ENCODE data around the gene CENPU.
A peak's percentile ranks its signal among the peaks of the same experiment; 100 is the strongest.
"Not testable (repeated sequence)": the region's sequence is repeated elsewhere in the genome, so short reads cannot be mapped to it uniquely, and the experiment has no call there.

CENPU gene, protein sequence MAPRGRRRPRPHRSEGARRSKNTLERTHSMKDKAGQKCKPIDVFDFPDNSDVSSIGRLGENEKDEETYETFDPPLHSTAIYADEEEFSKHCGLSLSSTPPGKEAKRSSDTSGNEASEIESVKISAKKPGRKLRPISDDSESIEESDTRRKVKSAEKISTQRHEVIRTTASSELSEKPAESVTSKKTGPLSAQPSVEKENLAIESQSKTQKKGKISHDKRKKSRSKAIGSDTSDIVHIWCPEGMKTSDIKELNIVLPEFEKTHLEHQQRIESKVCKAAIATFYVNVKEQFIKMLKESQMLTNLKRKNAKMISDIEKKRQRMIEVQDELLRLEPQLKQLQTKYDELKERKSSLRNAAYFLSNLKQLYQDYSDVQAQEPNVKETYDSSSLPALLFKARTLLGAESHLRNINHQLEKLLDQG

DNA sequence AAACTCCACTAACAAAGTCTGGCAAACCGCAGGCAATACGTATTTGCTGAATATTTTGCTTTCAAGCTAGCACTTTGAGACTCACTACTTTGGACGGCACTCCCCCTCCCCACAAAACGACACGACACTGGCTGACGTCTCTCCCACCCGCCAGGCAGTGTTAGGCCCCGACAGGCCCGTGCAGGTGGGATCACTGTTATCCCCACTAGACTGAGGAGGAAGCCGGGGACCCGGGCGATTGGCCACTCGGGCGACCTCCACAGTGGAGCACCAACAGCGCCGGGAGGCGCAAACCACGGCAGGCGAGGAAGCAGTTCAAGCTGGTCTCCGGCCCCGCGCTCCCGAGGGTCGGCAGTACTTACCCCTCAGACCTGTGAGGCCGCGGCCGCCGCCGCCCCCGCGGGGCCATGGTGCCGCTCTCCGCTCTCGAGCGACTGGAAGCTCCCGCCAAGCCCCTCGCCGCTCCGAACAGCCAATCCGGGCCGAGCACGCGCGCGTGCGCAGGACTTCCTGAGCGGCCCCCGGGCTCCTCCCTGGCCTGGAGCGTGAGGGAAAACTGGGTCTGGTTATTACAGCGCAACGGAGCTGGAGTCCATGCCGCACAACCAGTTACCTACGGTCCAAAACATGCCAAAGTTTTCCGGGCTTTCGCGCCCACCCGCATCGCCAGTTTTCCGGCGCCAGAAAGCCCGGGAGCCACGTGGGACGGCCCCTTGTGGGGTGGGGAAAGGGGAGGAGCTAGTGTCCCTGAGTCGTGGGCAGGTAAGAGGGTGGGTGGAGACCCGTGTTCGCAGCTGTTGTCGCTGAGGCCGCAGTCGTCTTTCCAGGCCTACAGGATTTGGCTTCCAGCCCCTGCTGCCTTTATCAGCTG is at the start of gene CENPU:
TSS of gene CENPU (minus strand) at position 443 of the 871 bp plus-strand sequence. CDS start at position 409, 34 bp downstream.
- peak; percentile 94 for DNase-seq

DNA sequence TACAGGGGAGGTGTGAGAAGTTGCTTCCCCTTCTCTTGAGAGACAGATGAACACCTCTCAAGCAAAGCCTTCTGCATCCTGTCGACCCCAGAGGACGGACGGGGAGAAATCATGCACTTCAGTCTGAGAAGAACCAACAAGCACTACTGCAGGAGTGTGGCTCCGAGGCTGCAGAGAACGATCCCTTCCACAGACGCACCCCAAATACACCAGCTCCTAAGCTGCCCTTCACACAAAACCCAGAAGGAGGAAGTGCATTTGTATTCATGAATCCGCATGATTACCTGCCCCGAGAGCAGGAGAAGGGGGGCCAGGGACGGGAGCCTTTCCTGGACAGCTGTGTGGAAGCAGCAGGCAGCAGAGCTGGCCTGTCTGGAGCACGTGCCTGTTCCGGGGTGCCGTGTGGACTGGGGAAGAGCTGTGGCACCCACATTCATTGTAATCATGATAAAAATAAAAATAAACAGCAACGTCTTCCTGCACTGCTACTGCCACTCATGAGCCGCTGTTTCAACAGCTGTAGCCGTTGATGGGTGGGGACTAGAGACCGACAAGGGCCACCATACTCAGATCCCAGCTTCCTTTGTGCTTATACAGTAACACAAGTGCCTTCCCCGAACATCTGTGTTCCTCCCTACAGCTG is 49.0 kb upstream of the CENPU start:
- no peak for DNase-seq

DNA sequence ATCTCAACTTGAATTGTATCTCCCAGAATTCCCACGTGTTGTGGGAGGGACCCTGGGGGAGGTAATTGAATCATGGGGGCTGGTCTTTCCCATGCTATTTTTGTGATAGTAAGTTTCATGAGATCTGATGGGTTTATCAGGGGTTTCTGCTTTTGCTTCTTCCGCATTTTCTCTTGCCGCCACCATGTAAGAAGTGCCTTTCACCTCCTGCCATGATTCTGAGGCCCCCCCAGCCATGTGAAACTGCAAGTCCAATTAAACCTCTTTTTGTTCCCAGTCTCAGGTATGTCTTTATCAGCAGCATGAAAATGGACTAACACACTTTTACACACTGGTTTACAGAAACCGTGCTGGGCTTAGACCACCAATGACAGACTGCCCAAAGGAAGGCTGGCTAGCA is 45.3 kb upstream of the CENPU start:
- DNase-seq, result not testable (repeated sequence)

- DNase-seq, result no peak
Measured at GRCh38 chr4:184778325-184778724, 44.4 kb upstream of the CENPU start.

GRCh38 chr4:184776821-184777220 is 42.9 kb upstream of the CENPU start:
- no peak for DNase-seq

- DNase-seq, result no peak
Measured at GRCh38 chr4:184775854-184776555, 42.1 kb upstream of the CENPU start.

- DNase-seq, result no peak
Measured at GRCh38 chr4:184774152-184774551, 40.3 kb upstream of the CENPU start.

GRCh38 chr4:184771416-184771815 is 37.5 kb upstream of the CENPU start:
- no peak for DNase-seq

DNA sequence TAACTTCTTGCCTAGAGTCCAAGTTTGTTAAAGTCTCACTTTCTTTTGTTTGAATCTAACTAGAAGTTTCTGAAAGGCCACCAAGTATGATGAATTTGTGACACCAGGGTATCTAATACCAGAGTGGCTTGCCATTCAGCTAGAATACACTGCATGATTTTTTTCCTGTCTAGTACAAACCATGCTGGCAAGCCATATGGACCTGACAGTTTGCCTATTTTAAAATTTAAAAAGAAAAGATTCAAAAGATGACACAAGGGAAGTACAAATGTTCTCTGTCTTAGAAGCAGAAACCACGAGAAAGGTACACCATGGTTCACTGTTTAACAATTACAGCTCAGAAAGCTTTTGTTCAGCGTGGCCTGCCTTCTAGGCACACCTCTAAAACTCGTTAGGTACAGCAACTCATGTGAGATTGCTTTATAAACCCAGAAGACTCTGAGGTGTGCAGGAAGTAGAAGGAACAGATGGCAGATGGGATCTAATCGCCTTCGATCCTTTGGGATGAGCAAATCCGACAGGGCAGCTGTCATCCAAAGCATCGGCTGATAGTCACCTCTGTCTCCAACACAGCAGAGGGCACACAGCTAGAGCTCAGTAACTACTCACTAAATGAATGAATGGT is 35.4 kb upstream of the CENPU start:
- DNase-seq, result no peak

DNA sequence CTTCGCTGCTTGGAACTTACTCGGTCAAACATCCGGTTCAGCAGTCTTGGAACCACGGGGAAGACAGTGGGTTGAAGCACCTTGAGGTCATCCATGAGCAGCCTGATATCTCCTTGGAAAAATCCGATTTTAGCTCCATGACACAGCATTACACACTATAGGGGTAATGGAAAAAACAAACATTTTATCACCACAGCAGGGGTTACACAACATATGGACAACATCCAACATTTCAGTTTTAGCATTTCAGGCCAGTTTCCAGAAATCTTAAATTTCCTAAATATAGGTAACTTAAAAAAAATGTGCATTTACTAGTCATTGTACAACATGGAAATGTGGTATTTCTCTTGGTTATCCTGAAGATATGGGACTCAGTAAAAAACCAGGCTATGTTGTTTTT is 34.4 kb upstream of the CENPU start:
- no peak for DNase-seq

GRCh38 chr4:184766446-184766845 is 32.5 kb upstream of the CENPU start:
- no peak for DNase-seq

DNA sequence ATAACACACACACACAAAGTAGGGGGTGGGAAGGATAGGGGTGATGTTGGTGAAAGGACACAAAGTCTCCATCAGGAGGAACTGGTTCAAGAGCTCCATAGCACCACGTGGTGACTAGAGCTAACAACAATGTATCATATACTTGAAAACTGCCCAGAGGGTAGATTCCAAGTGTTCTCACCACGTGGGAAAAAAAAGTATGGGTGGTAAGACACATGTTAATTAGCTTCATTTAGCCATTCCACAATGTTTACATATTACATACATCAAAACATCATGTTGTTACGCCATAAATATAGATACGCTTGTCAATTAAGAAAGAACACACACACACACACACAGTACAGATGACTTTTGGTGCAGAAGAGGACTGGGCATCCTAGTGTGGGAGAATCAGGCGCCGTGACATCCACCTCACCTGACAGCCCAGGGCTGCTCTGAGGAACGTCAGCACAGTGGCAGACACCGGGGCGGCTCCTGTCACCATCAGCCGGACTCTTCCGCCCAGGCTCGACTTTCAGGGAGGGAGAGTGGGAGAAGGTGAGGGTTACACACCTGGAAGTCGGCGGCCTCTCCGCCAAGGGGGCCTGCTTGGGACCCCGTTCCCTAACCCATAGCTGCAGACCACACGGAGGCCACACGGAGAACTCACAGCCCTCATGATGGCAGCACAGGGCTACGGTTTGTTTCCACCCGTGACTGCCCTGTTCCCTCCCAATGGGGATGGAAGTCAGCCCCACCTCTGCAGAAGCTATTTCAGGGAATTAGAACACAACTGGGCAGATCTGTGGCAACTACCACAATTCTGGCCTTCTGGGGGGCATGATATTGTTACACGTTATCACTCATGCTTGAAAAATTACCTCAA is 31.8 kb upstream of the CENPU start:
- no peak for DNase-seq

GRCh38 chr4:184764601-184765000 is 30.7 kb upstream of the CENPU start:
- DNase-seq, result no peak

DNA sequence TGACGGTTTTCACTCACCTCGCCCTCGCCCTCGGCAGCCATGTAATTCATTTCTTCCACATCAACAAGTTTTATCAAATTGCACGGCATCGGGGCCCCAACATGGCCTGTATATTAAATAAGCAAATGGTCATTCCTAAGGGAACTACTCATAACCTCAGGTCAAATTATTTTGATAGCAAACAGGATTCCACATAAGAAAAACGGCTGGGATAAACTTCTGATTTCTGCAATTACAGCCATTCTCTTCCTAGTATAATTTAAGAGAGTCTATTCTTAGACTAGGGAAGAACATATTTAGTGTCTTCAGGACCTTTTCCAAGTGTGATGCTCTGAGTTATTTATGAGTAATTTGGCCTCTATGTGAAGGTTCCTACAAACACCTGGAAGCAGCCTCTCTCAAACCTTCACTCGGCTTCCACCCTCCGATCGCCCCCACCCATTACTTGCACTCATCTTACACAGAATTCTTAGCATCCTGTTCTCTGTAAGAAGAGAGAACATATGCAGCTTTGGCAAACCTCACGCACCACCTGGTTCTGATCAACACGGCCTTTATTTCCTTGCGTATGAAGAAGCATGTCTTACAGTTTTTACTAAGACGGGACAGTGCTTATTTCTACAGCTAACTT is 29.4 kb upstream of the CENPU start:
- no peak for DNase-seq

GRCh38 chr4:184762100-184762499 is 28.2 kb upstream of the CENPU start:
- DNase-seq, result peak; percentile 10

DNA sequence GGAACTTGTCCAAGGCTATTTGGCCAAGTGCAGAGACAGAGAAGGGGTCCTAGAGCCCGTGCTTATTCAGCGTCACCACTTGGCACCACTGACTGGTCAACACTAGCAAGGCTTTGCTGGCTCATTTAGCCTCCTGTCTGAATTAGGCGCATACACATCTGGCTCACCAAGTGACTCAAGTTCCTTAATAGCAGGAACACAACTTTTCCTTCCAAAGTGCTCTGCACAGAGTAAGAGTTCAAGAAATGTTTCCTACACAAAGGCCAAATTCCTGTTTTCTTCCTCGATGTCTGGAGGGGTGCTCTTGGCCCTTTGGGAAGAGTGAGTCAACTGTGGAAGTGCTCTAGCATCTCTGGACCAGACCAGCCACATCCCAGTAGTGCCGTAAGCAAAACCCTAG is 26.8 kb upstream of the CENPU start:
- DNase-seq, result no peak

DNA sequence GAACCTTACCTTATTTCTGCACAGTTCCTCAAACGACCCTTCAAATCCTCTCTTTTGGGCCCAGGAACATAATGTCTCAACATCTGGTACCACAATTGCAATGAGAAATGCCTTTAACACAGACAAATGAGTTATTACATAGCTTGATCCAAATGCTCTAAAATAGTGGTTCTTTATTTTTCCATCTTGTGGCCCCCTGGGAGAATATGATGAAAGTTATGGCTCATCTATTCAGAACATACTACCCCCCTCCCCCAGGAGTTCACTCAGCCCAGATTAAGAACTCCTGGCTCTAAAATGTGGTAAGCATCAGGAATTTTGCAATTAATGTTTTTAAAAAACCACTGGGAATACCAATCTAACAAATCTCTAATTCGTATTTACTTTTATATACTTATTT is 23.9 kb upstream of the CENPU start:
- no peak for DNase-seq

- DNase-seq, result no peak
Measured at GRCh38 chr4:184756399-184756798, 22.5 kb upstream of the CENPU start.

GRCh38 chr4:184755278-184755677 is 21.4 kb upstream of the CENPU start:
- DNase-seq, result no peak

DNA sequence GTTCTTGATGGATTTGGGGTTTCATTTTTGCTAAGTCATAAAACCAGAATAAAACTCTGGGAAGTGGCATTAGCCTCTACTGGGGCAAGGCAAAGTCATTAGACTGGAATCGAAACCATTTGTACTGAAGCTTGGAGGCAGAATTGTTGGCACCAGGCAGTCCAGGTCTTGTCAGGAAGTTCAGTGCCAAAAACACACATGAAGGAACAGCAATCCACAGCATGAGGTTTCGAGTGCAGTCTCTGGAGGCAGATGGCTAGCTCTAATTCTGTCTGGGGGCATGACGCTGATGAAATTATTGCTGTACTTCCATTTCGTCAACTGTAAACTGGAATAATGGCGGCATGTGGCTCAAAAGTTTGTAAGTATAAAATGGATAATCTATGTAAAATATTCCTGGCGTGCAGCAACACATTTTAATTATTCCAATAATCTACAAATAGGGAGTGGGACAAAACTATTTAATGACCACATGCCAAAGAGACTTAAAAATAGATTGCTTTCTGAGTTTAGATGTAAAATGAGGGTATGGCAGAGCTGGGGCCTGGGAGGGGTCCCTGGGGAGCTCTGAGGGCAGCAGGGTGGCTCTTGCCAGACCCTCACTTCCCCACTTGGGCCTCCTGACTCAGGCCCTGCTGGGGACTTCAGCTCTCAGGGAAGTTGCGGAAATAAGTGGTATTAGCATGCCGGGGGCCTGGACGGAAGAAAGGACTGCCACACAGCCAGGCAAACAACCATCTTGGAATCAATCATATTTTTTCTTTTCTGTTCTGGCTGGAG is 18.8 kb upstream of the CENPU start:
- DNase-seq, result no peak

Data from activated effector memory CD4-positive, alpha-beta T cell treated with Interleukin-2 at 50 U/mL for 16 hours (primary cell).